HepG2 (cell line): Measurements from ENCODE around the gene DCLRE1C. TPM values are rescaled to one million over a fixed set of nuclear protein-coding genes. Genes with fewer than 3 reads are reported as not detected.
A peak's percentile ranks its signal among the peaks of the same experiment; 100 is the strongest.

Source experiments
- CAMTA2 ChIP-seq: sonication (generic); formaldehyde crosslinking; IDR thresholded peaks from 2 replicates; pipeline ENCODE4 v1.4.0; 2020; ENCODE audit warnings: mild to moderate bottlenecking, missing genetic modification reagents, borderline replicate concordance
- CENPBD1 ChIP-seq: sonication (generic); formaldehyde crosslinking; IDR thresholded peaks from 2 replicates; pipeline ENCODE4 v1.8.0; 2022; ENCODE audit warnings: missing genetic modification reagents, low read depth, mild to moderate bottlenecking, borderline replicate concordance
- ERF ChIP-seq: IDR thresholded peaks from 2 replicates; pipeline ENCODE4 v1.6.1; 2018; ENCODE audit warnings: missing biosample characterization, missing genetic modification reagents
- ETS1 ChIP-seq: sonication (generic); formaldehyde crosslinking; IDR thresholded peaks from 2 replicates; pipeline ENCODE4 v1.4.0; 2020; ENCODE audit warnings: missing genetic modification reagents
- MXD4 ChIP-seq: IDR thresholded peaks from 2 replicates; pipeline ENCODE4 v1.6.1; 2016; ENCODE audit warnings: mild to moderate bottlenecking, missing biosample characterization, missing genetic modification reagents
- NR2F1 ChIP-seq, 2 experiments: fragments of 450-650 bp in 1 of 2; formaldehyde crosslinking in 1 of 2; IDR thresholded peaks; 2 replicates each; pipeline versions ENCODE4 v1.5.0 to v1.6.1; 2016 to 2020; ENCODE audit warnings: mild to moderate bottlenecking in 1 of 2, missing compliant biosample characterization in 1 of 2, missing genetic modification reagents in 1 of 2, moderate library complexity in 1 of 2
- PRDM10 ChIP-seq: sonication (generic); formaldehyde crosslinking; IDR thresholded peaks from 2 replicates; pipeline ENCODE4 v1.4.0; 2020; ENCODE audit warnings: low read depth, missing genetic modification reagents
- SIX4 ChIP-seq: sonication (generic); formaldehyde crosslinking; IDR thresholded peaks from 2 replicates; pipeline ENCODE4 v1.4.0; 2020; ENCODE audit warnings: missing genetic modification reagents
- SP140L ChIP-seq: sonication (generic); formaldehyde crosslinking; IDR thresholded peaks from 2 replicates; pipeline ENCODE4 v1.4.0; 2020; ENCODE audit warnings: missing genetic modification reagents, borderline replicate concordance
- TFE3 ChIP-seq: IDR thresholded peaks from 2 replicates; pipeline ENCODE4 v1.6.1; 2016
- ZBTB38 ChIP-seq: sonication (generic); formaldehyde crosslinking; IDR thresholded peaks from 2 replicates; pipeline ENCODE4 v1.5.1; 2020; ENCODE audit warnings: mild to moderate bottlenecking, missing genetic modification reagents
- ZNF253 ChIP-seq: sonication (generic); formaldehyde crosslinking; IDR thresholded peaks from 2 replicates; pipeline ENCODE4 v1.8.0; 2022; ENCODE audit warnings: mild to moderate bottlenecking, missing genetic modification reagents, borderline replicate concordance
- ZNF263 ChIP-seq: sonication (generic); formaldehyde crosslinking; IDR thresholded peaks from 2 replicates; pipeline ENCODE4 v1.4.0; 2020; ENCODE audit warnings: missing genetic modification reagents
- ZNF337 ChIP-seq: sonication (generic); formaldehyde crosslinking; IDR thresholded peaks from 2 replicates; pipeline ENCODE4 v1.5.1; 2020; ENCODE audit warnings: missing genetic modification reagents, low read depth, mild to moderate bottlenecking, borderline replicate concordance
- ZNF639 ChIP-seq: conservative IDR thresholded peaks from 2 replicates; pipeline ENCODE4 v1.6.1; 2018; ENCODE audit warnings: missing genetic modification reagents
- ZXDC ChIP-seq: sonication (generic); formaldehyde crosslinking; IDR thresholded peaks from 2 replicates; pipeline ENCODE4 v1.5.0; 2020; ENCODE audit warnings: mild to moderate bottlenecking, missing genetic modification reagents
- polyA plus RNA-seq, 8 experiments: library from polyadenylated mRNA; depleted of rRNA in 3 of 8; stranded (reverse) in 7 of 8; unstranded in 1 of 8; fragments of >200 nt; fragmentation: Illumina TruSeq in 4 of 8; extraction: Trizol in 4 of 8; gene quantifications; 2 replicates each; pipeline versions ENCODE4 v1.2.1 to v1.2.3, GENCODE V29; 2011 to 2016; ENCODE audit warnings: low read depth in 4 of 8, missing spikeins in 1 of 8, mixed read lengths in 1 of 8; ENCODE audit not compliant: insufficient read depth in 1 of 8
- total RNA-seq, 5 experiments: library from RNA; depleted of rRNA; stranded (reverse); fragments of >200 nt; fragmentation: Illumina TruSeq; extraction: Trizol; gene quantifications; 2 replicates each; pipeline ENCODE4 v1.2.3, GENCODE V29; 2016; ENCODE audit warnings: low read depth in 1 of 5

The DCLRE1C gene
- total and polyA plus RNA-seq, 2 of the 13 experiments (the other 11 are each of a cell fraction or from before 2014, with no cell fraction given): 3.0 to 10.3 TPM

- TF ChIP-seq SP140L: no peak
- peak; percentile 76; the same call in 1 of the 2 replicates for TF ChIP-seq ZNF639
- peak; percentile 75 for TF ChIP-seq TFE3 (CRISPR knock-in tag)
- TF ChIP-seq CENPBD1 (CRISPR knock-in tag): no peak
- peak; percentile 25 for TF ChIP-seq ZXDC
- peak; percentile 100 for TF ChIP-seq ZNF253 (CRISPR knock-in tag)
- TF ChIP-seq CAMTA2 (CRISPR knock-in tag): no peak
- peak; percentile 48; the same call in 1 of the 2 replicates for TF ChIP-seq ZBTB38 (CRISPR knock-in tag)
- no peak for TF ChIP-seq ETS1
- TF ChIP-seq ZNF263: no peak
- TF ChIP-seq SIX4 (CRISPR knock-in tag): peak; percentile 54; the same call in 1 of the 2 replicates
- peak; percentile 93 for TF ChIP-seq MXD4 (CRISPR knock-in tag)
- peak; percentile 95 for TF ChIP-seq ERF (CRISPR knock-in tag)
- TF ChIP-seq PRDM10 (CRISPR knock-in tag): no peak
- no peak for TF ChIP-seq NR2F1 (CRISPR knock-in tag; IDR thresholded peaks at IDR 0.05)
- 0 out of 2 replicates have a peak, but pooled peaks have one; percentile 72 for TF ChIP-seq ZNF337 (CRISPR knock-in tag)
These were observed at the start of gene DCLRE1C (continued) for GRCh38 chr10:14954001-14954770.
